Kidney epithelial cell (primary cell): ENCODE results near the gene LMX1A. TPM values are rescaled to one million over a fixed set of nuclear protein-coding genes. Genes with fewer than 3 reads are reported as not detected.

Source experiments
- DNase-seq: peaks from one replicate; pipeline ENCODE4 v3.0.0-alpha.2; 2010; ENCODE audit warnings: low read depth
- H3K27me3 ChIP-seq: 2 replicates; pipeline ENCODE4 v1.6.0; 2011; ENCODE audit warnings: low read length; ENCODE audit not compliant: control insufficient read depth, insufficient read depth
- H3K36me3 ChIP-seq: 2 replicates; pipeline ENCODE4 v1.5.1; 2011; ENCODE audit warnings: low read length; ENCODE audit not compliant: control insufficient read depth, insufficient read depth
- H3K4me3 ChIP-seq: 2 replicates; pipeline ENCODE4 v1.5.1; 2011; ENCODE audit warnings: low read depth, mild to moderate bottlenecking, control low read depth, low read length
- CTCF ChIP-seq: IDR thresholded peaks from 2 replicates; pipeline ENCODE4 v1.5.1; 2011; ENCODE audit warnings: mild to moderate bottlenecking, moderate library complexity, low read length, control low read depth, inconsistent platforms; ENCODE audit not compliant: insufficient read depth, poor library complexity, severe bottlenecking
- total RNA-seq: library from RNA; depleted of rRNA; stranded (reverse); fragments of >200 nt; gene quantifications from 2 replicates; pipeline ENCODE4 v1.2.3, GENCODE V29; 2015

Gene LMX1A
- total RNA-seq, 1 donor from 2014 or later: not detected

DNA sequence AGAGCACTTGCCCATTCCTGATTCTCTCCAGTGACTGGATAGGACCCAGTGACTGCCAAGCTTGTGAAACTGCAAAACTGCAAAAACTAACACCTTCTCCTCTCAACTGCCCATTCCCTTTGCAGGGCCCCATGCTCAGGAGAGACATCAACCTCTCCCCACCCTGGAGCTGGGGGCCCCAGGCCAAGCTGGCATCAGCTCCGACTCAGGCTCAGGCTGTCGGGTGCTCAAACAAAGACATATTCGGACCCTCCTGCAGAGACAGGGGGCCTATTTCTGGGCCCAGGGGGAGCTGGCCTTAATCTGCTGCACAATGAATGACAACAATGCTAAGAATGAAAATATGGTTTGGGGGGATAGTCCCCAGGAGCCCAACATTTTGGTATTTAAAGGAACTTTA lies 11.8 kb downstream of the LMX1A start:
- Histone ChIP-seq H3K36me3 (no peaks in the 10 kb centered on the region), H3K27me3 (peaks cover 12% of the 10 kb centered on the region), H3K4me3 (no peak overlapping the region)
- DNase-seq: no peak
- no peak for TF ChIP-seq CTCF

- H3K27me3 ChIP-seq: peaks cover 11% of the 10 kb centered on the region
Observed at GRCh38 chr1:165344198-165344597, 12.3 kb downstream of the LMX1A start.

DNA sequence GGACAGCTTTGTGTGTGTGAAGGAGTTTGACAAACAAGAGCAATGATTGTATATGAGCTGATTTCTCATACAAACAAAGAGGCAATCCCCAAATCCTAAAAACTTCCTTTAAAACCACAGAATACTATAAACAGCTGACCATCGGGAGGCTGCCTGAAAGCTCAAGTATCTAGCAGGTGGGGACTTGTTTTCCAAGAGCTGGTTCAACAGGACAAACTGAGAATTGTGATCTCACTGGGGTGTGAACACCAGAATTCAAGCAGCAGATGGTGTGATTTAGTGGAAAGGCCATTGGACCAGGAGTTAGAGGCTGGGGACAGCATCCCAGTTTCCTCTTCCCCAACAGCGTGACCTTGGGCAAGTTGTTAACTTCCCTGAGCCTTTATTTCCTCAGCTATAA lies 13.9 kb downstream of the LMX1A start:
- TF ChIP-seq CTCF: no peak
- Histone ChIP-seq H3K36me3 (no peaks in the 10 kb centered on the region), H3K4me3 (no peak overlapping the region), H3K27me3 (peaks cover 11% of the 10 kb centered on the region)
- no peak for DNase-seq

More at GRCh38 chr1:165344198-165344597, 12.3 kb downstream of the LMX1A start:
- TF ChIP-seq CTCF: no peak
- Histone ChIP-seq H3K4me3 (no peak overlapping the region), H3K36me3 (no peaks in the 10 kb centered on the region)
- no peak for DNase-seq

DNA sequence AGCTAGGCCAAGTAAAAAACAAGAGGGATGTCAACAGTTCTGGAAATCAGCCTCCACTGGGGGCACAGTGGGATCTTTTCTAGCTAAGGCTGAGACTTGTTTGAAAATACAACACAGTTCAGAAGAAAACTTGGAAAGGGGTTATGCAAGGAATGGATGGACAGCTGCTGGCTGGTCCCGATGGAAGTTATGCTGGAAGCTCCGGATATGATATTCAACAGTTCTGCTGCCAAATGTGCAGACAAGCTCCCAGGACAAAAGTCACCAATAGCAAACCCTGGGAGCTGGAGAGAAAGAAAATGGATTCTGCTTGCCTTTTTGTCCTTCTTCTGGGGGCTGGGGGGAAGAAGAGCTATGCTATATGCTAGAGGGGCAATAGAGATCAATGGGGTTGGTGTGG lies 14.3 kb downstream of the LMX1A start:
- Histone ChIP-seq H3K27me3 (peaks cover 11% of the 10 kb centered on the region), H3K36me3 (no peaks in the 10 kb centered on the region), H3K4me3 (no peak overlapping the region)
- TF ChIP-seq CTCF: no peak
- no peak for DNase-seq

GRCh38 chr1:165339164-165339563 lies 17.4 kb downstream of the LMX1A start:
- H3K4me3 ChIP-seq: no peak overlapping the region
- DNase-seq: no peak
- no peak for TF ChIP-seq CTCF
- no peaks in the 10 kb centered on the region for H3K36me3 ChIP-seq
- H3K27me3 ChIP-seq: peaks cover 4% of the 10 kb centered on the region

- Histone ChIP-seq H3K4me3 (no peak overlapping the region), H3K36me3 (no peaks in the 10 kb centered on the region), H3K27me3 (no peaks in the 10 kb centered on the region)
- DNase-seq: no peak
- TF ChIP-seq CTCF: no peak
Observed at GRCh38 chr1:165330483-165330882, 26.0 kb downstream of the LMX1A start.
